Raji (cell line): Measurements from ENCODE around the gene RTEL1.

ENCODE experiments used
- POLR2A ChIP-seq: IDR thresholded peaks from 2 replicates; pipeline ENCODE4 v1.6.1; 2011; ENCODE audit warnings: low read depth, low read length, control low read depth; ENCODE audit not compliant: insufficient read depth

RTEL1 gene

GRCh38 chr20:63740070-63740626, 82.0 kb downstream of the RTEL1 start:
- TF ChIP-seq POLR2A, result no peak

- TF ChIP-seq POLR2A, result no peak
Measured at GRCh38 chr20:63740627-63741353, 82.7 kb downstream of the RTEL1 start.

GRCh38 chr20:63741354-63741675, 83.2 kb downstream of the RTEL1 start:
- no peak for TF ChIP-seq POLR2A

GRCh38 chr20:63741676-63742380, 83.7 kb downstream of the RTEL1 start:
- TF ChIP-seq POLR2A, result no peak

- no peak for TF ChIP-seq POLR2A
Measured at GRCh38 chr20:63742381-63743024, 84.4 kb downstream of the RTEL1 start.

GRCh38 chr20:63743210-63743970, 85.3 kb downstream of the RTEL1 start:
- no peak for TF ChIP-seq POLR2A

GRCh38 chr20:63744158-63744557, 86.0 kb downstream of the RTEL1 start:
- no peak for TF ChIP-seq POLR2A

GRCh38 chr20:63744574-63745423, 86.7 kb downstream of the RTEL1 start:
- no peak for TF ChIP-seq POLR2A

GRCh38 chr20:63745424-63745805, 87.3 kb downstream of the RTEL1 start:
- TF ChIP-seq POLR2A, result no peak
